GM23338 (cell line): Measurements from ENCODE around the gene BAG3. TPM values are rescaled to one million over a fixed set of nuclear protein-coding genes. Genes with fewer than 3 reads are reported as not detected.

Source experiments
- ATAC-seq: fragments of 200-7000 bp; cut with Tn5 transposase; 3 replicates; pipeline ENCODE4 v1.9.1; 2020
- DNase-seq: peaks from one replicate; pipeline ENCODE4 v3.0.0-alpha.2; 2015; ENCODE audit warnings: low spot score
- H2AFZ ChIP-seq: fragments of 200-600 bp; sonication (generic); 2 replicates; pipeline ENCODE4 v1.8.0; 2016; ENCODE audit warnings: antibody characterized with exemption, mild to moderate bottlenecking, moderate library complexity
- H3F3A ChIP-seq: fragments of 200-600 bp; sonication (generic); replicated peaks from 2 replicates; pipeline ENCODE4 v1.8.0; 2017; ENCODE audit warnings: antibody characterized with exemption, mixed run types, low read depth
- H3K27ac ChIP-seq: fragments of 200-600 bp; sonication (generic); 2 replicates; pipeline ENCODE4 v1.6.1; 2016; ENCODE audit warnings: low read depth
- H3K27me3 ChIP-seq: fragments of 200-600 bp; sonication (generic); 2 replicates; pipeline ENCODE4 v1.8.0; 2016; ENCODE audit warnings: mild to moderate bottlenecking, mixed run types, moderate library complexity; ENCODE audit not compliant: insufficient read depth
- H3K36me3 ChIP-seq: fragments of 200-600 bp; sonication (generic); 2 replicates; pipeline ENCODE4 v1.8.0; 2016; ENCODE audit warnings: mild to moderate bottlenecking; ENCODE audit not compliant: insufficient read depth
- H3K4me1 ChIP-seq: fragments of 200-600 bp; sonication (generic); 2 replicates; pipeline ENCODE4 v1.8.0; 2016; ENCODE audit warnings: mild to moderate bottlenecking, moderate library complexity; ENCODE audit not compliant: insufficient read depth
- H3K4me2 ChIP-seq: fragments of 200-600 bp; sonication (generic); 2 replicates; pipeline ENCODE4 v1.7.1; 2017; ENCODE audit warnings: mixed run types
- H3K4me3 ChIP-seq: fragments of 200-600 bp; sonication (generic); 2 replicates; pipeline ENCODE4 v1.6.1; 2016; ENCODE audit warnings: mixed run types
- H3K79me2 ChIP-seq: fragments of 200-600 bp; sonication (generic); replicated peaks from 2 replicates; pipeline ENCODE4 v1.8.0; 2017; ENCODE audit warnings: mild to moderate bottlenecking; ENCODE audit not compliant: insufficient read depth
- H3K9me2 ChIP-seq: fragments of 200-600 bp; sonication (generic); 2 replicates; pipeline ENCODE4 v1.8.0; 2017; ENCODE audit not compliant: insufficient read depth
- H4K20me1 ChIP-seq: fragments of 200-600 bp; sonication (generic); replicated peaks from 2 replicates; pipeline ENCODE4 v1.8.0; 2017; ENCODE audit warnings: mild to moderate bottlenecking; ENCODE audit not compliant: insufficient read depth
- H3K27ac Mint-ChIP-seq: 2 replicates; pipeline ENCODE4 v1.8.0; 2020; ENCODE audit warnings: inconsistent platforms, mild to moderate bottlenecking, moderate library complexity, mixed read lengths
- H3K27me3 Mint-ChIP-seq: 3 replicates; pipeline ENCODE4 v1.8.0; 2022; ENCODE audit warnings: low read depth, mild to moderate bottlenecking, moderate library complexity, mixed read lengths, inconsistent platforms; ENCODE audit not compliant: insufficient read depth, poor library complexity
- H3K36me3 Mint-ChIP-seq: 3 replicates; pipeline ENCODE4 v1.8.0; 2021; ENCODE audit warnings: low read depth, mild to moderate bottlenecking, inconsistent platforms, moderate library complexity, mixed read lengths
- H3K4me1 Mint-ChIP-seq: 3 replicates; pipeline ENCODE4 v1.8.0; 2020; ENCODE audit warnings: mild to moderate bottlenecking, inconsistent platforms, mixed read lengths
- H3K4me3 Mint-ChIP-seq: 3 replicates; pipeline ENCODE4 v1.8.0; 2021; ENCODE audit warnings: moderate library complexity, mild to moderate bottlenecking, inconsistent platforms, mixed read lengths
- H3K9me3 Mint-ChIP-seq: 3 replicates; pipeline ENCODE4 v1.8.0; 2020; ENCODE audit warnings: moderate library complexity, mild to moderate bottlenecking, inconsistent platforms, mixed read lengths
- EZH2phosphoT487 ChIP-seq: fragments of 200-600 bp; sonication (generic); IDR thresholded peaks from one replicate; pipeline ENCODE4 v1.8.1; 2018; ENCODE audit warnings: antibody characterized with exemption; ENCODE audit not compliant: unreplicated experiment
- POLR2AphosphoS5 ChIP-seq: IDR thresholded peaks from 2 replicates; pipeline ENCODE4 v1.6.1; 2016; ENCODE audit warnings: antibody characterized with exemption, low read depth
- STAT1 ChIP-seq: IDR thresholded peaks from one replicate; pipeline ENCODE4 v1.6.1; 2016; ENCODE audit warnings: antibody characterized with exemption; ENCODE audit not compliant: unreplicated experiment
- ZNF462 ChIP-seq: fragments of 250-450 bp; sonication (Bioruptor Pico); IDR thresholded peaks from 2 replicates; pipeline ENCODE4 v1.5.0; 2020; ENCODE audit warnings: mild to moderate bottlenecking, moderate library complexity
- polyA plus RNA-seq: library from polyadenylated mRNA; unstranded; fragments of >200 nt; fragmentation: Nextera tagmentation; extraction: Ambion mirVana; gene quantifications from 2 replicates; pipeline ENCODE4 v1.2.1, GENCODE V29; 2016
- total RNA-seq: library from RNA; depleted of rRNA; stranded (reverse); fragments of >200 nt; shearing (Covaris generic); gene quantifications from 2 replicates; pipeline ENCODE4 v1.2.3, GENCODE V29; 2014

Gene BAG3
- total and polyA plus RNA-seq, 2 experiments from 2014 or later = 8.2 to 8.4 TPM

- peaks cover 17% of the 10 kb centered on the region for H3K9me3 Mint-ChIP-seq
- DNase-seq (no peak), ATAC-seq (no peak)
- no peak overlapping the region for H3K27ac ChIP-seq
- no peak overlapping the region for H3K4me3 ChIP-seq
- H3K79me2 ChIP-seq = peaks cover 22% of the 10 kb centered on the region
- no peak overlapping the region for H3K4me3 Mint-ChIP-seq
- H3K27ac Mint-ChIP-seq = no peak overlapping the region
- H3F3A ChIP-seq = 0 out of 2 replicates have a peak, but pooled peaks cover 9% of the 10 kb centered on the region
- H3K27me3 ChIP-seq = no peaks in the 10 kb centered on the region
- no peak for TF ChIP-seq EZH2phosphoT487
- TF ChIP-seq ZNF462 (CRISPR knock-in tag) = no peak
- no peak for TF ChIP-seq POLR2AphosphoS5
- TF ChIP-seq STAT1 = no peak
- H3K27me3 Mint-ChIP-seq = peaks cover 7% of the 10 kb centered on the region
- peaks cover 29% of the 10 kb centered on the region for H3K4me1 Mint-ChIP-seq
- no peak overlapping the region for H3K4me2 ChIP-seq
- H2AFZ ChIP-seq = 0 out of 2 replicates have a peak overlapping the region, but pooled peaks have one; percentile 10
- H3K9me2 ChIP-seq = 0 out of 2 replicates have a peak, but pooled peaks cover 7% of the 10 kb centered on the region
- peaks cover 19% of the 10 kb centered on the region for H3K36me3 Mint-ChIP-seq
- H4K20me1 ChIP-seq = peaks cover 17% of the 10 kb centered on the region
- H3K4me1 ChIP-seq = peaks cover 34% of the 10 kb centered on the region
- no peaks in the 10 kb centered on the region for H3K36me3 ChIP-seq
These were observed 72.4 kb downstream of the BAG3 start for GRCh38 chr10:119723624-119724023.
